Testis (tissue), 2 donors: Measurements from ENCODE around the gene GPC3.

Experiments used
- CTCF ChIP-seq, 3 experiments: fragments of 450-650 bp in 2 of 3; fragments of 200-600 bp in 1 of 3; sonication (generic) in 1 of 3; IDR thresholded peaks; one replicate each; pipeline ENCODE4 v1.5.1; 2016 to 2019; ENCODE audit warnings: antibody characterized with exemption in 3 of 3, mild to moderate bottlenecking in 2 of 3, moderate library complexity in 1 of 3
- POLR2A ChIP-seq: fragments of 450-650 bp; IDR thresholded peaks from one replicate; pipeline ENCODE4 v1.6.1; 2017; ENCODE audit warnings: antibody characterized with exemption, mild to moderate bottlenecking, moderate library complexity

GRCh38 chrX:133601116-133601515 lies 384.3 kb downstream of the GPC3 start:
- TF ChIP-seq POLR2A, result no peak
- TF ChIP-seq CTCF (IDR thresholded peaks at IDR 0.05), result no peak
